ENCODE measurements around the gene CBLN1. TPM values are rescaled to one million over a fixed set of nuclear protein-coding genes. Genes with fewer than 3 reads are reported as not detected.

CBLN1 gene
- total and polyA plus RNA-seq, 9 of the 15 experiments (the other 6 are each of a cell fraction or from before 2014, with no cell fraction given), result not detected

- TF ChIP-seq MTA1 (IDR thresholded peaks at IDR 0.05; ENCODE audit: borderline replicate concordance) (no peak), ELK1 (CRISPR knock-in tag; IDR thresholded peaks at IDR 0.05) (no peak), CUX1 (CRISPR knock-in tag; IDR thresholded peaks at IDR 0.05) (no peak), ZNF224 (CRISPR knock-in tag; IDR thresholded peaks at IDR 0.05) (no peak), NCOA2 (IDR thresholded peaks at IDR 0.05; ENCODE audit: partially characterized antibody in 2 of 2) (no peak), ZNF274 (IDR thresholded peaks at IDR 0.05; ENCODE audit: borderline replicate concordance, low read depth, low read length) (no peak), RBM22 (IDR thresholded peaks at IDR 0.05; ENCODE audit: low read depth, low read length, poor library complexity, severe bottlenecking) (no peak), ZNF41 (CRISPR knock-in tag; conservative IDR thresholded peaks at IDR 0.05) (no peak), ZNF407 (IDR thresholded peaks at IDR 0.05; ENCODE audit: low read depth) (no peak), CEBPB (tag; IDR thresholded peaks at IDR 0.05) (no peak), DACH1 (IDR thresholded peaks at IDR 0.05; ENCODE audit: partially characterized antibody) (no peak)
These were observed 405 bp upstream of the CBLN1 start (continued) for GRCh38 chr16:49281843-49282642.
